Measurements from ENCODE around the gene TSPAN31.

The TSPAN31 gene

DNA sequence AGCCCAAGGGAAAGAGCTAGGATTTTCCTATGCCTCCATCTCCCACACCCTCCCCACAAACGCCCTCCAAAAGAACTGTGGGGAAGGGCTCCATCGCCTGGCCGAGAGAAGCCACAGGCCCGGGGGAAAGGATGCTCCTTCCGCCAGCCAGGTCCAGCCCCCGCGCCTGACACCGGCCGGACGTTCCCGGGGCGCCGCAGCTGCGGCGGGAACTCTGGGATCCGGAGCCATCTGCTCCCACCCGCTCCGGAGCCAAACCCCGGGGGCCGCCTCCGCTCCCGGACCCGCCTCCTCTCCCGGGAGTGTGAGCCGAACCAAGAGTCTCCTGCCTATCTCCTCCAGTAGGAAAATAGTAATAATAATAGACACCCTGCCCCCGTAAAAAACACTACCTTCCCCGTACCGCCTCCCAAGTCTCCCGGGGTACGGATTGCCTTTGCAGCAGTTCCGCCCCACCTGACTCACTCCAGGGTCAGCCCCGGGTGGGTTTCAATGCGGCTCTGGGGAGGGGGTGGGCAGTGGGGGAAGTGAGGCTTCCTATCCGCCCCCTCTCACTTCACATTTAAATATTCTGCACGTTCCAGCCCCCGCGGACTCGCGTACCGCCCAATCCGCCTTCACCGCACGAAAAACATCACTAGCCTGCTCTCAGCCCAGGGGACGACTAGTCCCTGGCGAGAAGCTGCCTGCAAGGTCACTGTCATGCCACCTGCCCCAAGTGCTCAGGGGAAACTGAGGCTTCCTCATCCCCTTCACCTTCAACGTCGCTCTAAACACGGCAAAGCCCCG lies 8.7 kb upstream of the TSPAN31 start:
- DNase-seq (ENCODE audit: low read depth in 2 of 2) = no peak

- no peak for DNase-seq (ENCODE audit: low read depth in 2 of 2)
Measured at GRCh38 chr12:57736741-57737466, 7.9 kb upstream of the TSPAN31 start.

GRCh38 chr12:57737467-57738460 lies 7.1 kb upstream of the TSPAN31 start:
- no peak for DNase-seq (ENCODE audit: low read depth in 2 of 2)

DNA sequence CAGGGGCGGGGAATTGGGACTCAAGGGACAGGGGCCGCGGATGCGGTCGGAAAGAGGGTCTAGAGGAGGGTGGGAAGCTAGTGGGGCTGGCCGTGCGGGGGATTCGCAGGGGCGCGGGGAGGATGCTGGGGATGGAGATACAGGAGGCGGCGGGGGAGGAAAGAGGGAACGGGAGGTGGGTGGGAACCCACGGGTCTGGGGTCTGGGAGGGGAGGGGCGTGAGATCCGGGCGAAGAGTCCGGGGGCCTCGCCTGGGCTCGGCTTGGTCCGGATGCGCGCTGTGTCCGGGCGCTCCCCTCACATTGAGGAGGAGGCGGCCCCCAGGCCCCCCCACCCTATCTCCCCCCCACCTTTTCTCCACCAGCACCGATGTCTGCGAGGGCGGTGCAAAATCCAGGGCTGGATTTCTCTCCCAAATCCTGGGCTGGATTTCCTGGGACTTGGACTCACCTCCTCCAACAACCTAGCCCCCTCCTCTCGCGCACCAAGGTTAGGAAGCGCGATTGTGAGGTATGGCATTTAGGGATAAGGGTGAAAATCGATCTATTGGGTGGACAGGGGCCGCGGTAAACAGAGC lies 6.1 kb upstream of the TSPAN31 start, which contains the start of gene AGAP2:
Gene AGAP2 (minus strand): TSS at position 82 of the 577 bp plus-strand sequence. CDS start 496 bp downstream, outside the sequence.
- no peak for DNase-seq (ENCODE audit: low read depth in 2 of 2)

DNA sequence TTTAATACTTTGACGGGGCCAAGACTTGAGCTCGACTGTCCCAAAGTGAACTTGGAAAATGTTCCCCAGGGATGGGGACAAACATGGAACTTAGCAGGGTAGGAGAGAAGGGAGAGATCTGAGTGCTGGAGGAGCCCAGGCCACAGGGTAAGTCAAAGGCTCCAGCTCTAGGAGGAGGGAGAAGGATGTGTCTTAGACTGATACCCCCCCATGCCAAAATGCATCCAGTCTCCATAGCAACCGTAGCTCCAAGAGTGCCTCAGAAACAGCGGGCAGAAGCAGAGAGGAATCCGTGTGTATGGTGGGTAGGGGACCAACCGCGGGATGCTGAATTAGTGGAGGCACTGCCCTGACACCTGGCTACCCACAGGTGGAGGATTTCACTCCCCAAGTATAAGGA lies 5.5 kb upstream of the TSPAN31 start:
- DNase-seq (ENCODE audit: low read depth in 2 of 2) = no peak

DNA sequence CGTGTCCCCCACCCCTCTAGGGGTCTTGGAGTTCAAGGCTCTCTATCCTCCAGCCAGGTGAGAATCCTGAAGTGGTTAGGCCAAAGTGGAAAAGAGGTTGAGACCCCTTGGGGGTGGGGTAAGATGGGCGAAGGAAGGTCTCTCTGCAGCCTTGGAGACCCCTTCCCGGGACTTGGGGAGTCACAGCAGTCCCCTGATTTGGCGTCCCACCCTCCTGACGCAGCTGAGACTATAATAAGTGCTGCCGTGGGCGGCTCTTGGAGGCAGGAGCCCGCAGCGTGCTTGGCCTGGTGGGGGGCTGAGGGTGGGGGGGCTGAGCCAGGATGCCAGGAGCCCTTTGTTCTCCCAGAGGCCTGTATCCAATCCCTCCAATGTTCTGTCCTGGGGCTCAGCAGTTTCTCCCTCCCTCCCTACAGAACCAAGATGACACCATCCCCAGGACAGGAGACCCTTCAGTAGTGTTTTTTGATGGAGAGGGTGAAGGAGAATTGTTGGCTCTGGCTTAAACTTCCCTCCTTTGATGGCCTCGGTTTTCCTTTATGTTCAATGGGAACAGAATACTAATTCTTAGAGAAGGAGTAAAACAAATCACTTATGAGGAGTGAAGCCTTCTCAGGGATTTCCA lies 4.8 kb upstream of the TSPAN31 start:
- DNase-seq (ENCODE audit: low read depth in 2 of 2) = no peak

DNA sequence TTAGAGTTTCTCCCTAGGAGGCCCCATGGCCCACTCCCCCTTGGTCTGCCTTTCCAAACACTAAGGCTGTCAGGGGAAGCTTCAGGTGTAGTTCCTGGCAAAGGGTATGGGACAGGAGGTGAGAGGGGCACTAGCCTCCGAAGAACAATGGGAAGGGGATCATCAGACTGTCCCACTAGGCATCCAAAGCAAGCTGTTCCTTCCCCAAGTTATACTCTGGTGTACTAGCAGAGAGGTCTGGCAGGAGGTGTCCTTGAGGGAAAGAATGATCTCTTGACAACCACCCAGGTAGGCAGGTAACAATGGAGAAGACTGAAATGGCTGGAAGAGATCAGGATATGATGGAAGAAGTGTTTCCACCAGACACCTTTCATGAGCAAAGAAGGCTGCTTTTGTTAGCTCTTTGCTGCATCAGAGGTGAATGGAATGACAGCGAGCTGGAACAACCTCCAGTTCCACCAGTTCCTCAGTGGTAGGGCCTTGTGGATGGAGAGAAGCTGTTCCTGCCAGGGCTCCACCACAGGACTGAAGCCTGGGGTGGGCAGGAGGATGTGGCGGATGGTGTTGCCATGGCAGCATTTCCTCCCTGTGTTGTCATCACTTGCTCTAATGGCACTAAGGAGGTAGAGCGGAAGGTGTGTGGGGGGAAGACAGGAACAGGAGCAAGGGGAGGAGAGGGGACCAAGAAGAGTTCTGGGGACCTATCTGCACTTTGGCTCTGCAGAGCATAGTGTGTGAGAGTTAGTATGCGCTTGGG lies 4.0 kb upstream of the TSPAN31 start:
- DNase-seq (ENCODE audit: low read depth in 2 of 2) = peak in 1 of 2 donors; percentile 60

DNA sequence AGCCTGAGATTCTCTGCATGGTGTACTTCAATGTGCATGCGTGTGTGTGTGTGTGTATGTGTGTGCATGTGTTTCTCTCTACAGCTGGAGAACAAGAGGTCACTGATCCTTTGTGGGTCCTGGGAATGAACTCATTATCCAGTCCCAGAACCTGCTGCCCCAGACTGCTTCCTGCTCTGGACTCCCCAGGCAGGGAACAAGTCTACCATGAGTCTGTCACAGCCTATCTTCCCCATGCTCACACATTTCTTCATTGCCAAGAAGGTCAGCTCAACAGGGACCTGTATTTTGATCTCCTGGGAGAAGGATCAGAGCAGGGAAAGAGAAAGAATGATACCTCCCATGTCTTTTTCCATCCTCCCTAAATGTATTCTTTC lies 3.4 kb upstream of the TSPAN31 start:
- no peak for DNase-seq (ENCODE audit: low read depth in 2 of 2)

DNA sequence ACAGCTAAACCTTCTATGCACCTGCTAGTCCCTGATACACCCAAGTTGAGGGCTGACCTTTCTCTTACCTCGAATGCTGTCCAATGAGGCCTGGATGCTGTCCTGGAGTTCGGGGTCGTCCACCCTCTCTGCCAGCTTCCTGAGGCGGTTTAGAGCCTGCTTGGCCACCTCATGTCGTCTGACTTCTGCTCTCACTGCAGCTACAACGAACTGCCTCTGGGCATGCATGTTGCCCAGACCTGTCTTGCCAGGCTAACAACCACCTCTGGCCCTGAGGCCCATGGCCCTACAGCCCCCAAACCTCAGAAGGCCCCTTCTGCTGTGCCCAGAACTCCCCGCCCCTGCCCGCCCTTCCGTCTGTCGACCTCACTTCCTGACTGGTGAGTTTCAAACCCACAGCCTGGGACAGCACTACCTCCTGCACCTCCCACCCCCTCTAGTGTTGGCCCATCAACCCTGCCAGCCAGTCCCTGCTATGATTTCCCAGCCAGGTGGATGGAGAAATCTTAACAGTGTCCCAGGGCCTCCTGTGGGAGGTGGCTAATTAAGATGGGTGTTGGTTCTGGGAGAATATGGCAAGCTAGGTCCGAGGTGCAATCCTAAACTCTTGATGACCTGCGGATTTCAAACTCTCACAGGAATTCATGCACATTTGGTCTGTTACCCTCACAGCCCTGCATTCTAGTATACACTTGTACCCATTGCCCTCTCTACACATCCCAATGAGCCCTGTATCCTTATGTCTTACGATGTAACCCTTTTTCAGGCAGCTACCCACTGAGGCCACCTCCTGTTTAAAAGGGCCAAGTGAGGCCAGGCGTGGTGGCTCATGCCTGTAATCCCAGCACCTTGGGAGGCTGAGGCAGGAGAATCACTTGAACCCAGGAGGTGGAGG lies 2.7 kb upstream of the TSPAN31 start:
- peak; percentile 47 to 55 for DNase-seq (ENCODE audit: low read depth in 2 of 2)

DNA sequence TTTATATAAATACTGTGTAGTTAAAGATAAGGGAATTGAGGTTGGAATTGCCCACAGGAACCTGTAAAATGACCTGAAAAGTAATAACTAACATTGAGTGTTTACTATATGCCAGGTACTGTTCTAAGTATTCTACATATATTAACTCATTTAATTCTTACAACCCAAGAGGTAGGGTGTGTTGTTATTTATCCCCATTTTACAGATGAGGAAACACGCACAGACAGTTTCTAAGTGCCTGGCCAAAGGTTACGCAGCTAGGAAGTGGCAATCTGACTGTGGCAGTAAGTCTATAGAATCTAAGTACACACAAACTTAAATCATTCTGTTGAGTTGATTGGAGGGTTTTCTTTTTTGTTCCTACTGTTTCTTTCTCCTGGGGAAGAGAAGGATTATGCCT lies 1.1 kb upstream of the TSPAN31 start:
- DNase-seq (ENCODE audit: low read depth in 2 of 2) = no peak

DNA sequence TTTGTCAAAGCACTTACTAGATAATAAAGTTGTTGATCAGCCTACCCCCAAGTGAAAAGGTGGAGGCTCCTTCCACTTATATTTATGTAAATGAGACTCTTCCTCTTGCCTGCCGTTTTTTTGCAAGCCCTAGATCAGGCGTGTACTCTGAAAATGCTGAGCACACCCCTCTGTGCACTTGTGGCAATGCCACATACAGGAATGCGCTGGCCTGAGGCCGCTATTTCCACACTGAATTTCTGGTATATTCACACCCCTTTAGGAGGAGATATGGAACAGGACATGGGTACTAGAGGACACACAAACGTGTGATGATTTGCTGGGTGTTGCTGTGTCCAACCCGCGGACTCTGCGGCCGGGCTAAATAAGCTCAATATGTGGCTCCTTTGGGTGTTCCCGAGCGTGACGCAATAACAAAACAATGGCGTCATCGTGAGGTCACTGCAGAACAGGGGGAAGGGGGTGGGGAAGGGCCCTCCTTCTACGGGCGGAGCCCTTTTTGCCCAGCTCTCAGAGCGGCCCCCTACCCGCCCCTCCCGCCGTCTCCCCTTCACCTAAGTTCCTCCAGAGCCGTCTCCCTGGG lies 554 bp upstream of the TSPAN31 start:
- no peak for DNase-seq (ENCODE audit: low read depth in 2 of 2)

GRCh38 chr12:57745485-57745881 lies 644 bp downstream of the TSPAN31 start:
- no peak for DNase-seq (ENCODE audit: low read depth in 2 of 2)

DNA sequence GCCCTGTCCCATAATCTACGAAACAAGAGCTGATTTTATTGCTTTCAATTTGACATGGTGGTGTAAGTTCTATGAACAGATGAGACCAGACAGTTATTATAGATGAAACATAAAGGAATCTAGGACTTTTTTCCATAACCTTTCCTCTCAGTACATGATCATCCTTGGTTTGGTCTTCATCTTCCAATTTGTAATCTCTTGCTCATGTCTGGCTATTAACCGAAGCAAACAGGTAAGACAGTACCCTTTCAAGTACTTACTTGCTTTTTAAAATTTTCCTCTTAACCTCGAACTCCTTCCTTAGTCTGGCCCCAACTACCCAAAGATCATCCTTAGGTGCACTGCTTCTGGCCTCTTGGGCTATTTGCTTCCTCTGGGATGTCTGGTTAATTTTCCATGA lies 1.2 kb downstream of the TSPAN31 start:
- DNase-seq (ENCODE audit: low read depth in 2 of 2) = no peak

DNA sequence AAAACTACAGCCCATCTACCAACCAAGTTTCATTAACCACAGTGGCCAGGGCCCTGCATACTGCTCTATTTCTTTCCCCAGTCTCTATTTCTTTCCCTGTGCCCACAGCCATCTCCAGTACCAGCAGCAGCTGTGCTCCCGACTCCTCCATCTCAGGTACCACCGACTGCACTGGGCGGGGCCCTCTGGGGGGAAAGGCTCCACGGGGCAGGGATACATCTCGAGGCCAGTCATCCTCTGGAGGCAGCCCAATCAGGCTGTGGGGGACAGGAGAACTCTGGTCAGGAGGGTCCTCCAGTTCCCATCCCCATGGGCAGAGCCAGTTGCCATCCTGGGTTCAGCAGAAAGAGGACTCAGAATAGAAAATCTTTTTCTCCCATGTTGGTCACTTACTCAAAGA lies 4.2 kb downstream of the TSPAN31 start:
- DNase-seq (ENCODE audit: low read depth in 2 of 2) = no peak

DNA sequence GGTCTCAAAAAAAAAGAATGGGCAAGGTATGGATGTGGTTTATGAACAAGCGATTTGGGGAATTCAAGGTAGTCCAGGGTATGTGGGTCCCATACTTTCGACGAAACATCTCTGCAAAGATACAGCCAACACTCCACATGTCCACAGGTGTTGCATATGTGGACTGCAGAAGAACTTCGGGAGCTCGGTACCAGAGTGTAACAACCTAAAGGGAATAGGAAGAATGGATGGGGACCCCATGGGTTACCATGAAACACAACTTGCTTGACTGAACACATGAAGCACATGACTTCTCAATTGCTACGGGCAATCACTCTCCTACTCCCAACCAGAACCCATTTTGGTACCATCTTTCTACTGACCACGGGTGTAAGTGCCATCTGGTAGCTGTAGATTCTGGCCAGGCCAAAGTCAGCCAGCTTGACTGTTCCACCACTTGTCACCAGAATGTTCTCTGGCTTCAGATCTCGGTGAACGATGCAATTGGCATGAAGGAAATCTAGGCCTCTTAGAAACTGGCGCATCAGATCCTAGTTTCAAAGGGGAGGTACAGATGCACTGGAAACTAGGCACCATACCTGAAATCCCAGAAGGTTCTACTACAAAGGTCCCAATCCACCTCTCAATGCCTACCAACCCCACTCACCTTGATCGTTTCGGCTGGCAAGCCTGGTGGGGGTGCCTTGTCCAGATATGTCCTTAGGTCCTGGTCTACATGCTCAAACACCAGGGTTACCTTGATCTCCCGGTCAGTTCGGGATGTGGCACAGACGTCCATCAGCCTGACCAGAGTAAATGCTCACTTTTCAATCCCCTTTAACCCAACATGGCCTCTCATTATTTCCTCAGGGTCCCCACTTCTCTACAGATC lies 6.0 kb downstream of the TSPAN31 start:
- DNase-seq (ENCODE audit: low read depth in 2 of 2) = no peak

- DNase-seq (ENCODE audit: low read depth in 2 of 2) = no peak
Measured at GRCh38 chr12:57751432-57751787, 6.6 kb downstream of the TSPAN31 start.

DNA sequence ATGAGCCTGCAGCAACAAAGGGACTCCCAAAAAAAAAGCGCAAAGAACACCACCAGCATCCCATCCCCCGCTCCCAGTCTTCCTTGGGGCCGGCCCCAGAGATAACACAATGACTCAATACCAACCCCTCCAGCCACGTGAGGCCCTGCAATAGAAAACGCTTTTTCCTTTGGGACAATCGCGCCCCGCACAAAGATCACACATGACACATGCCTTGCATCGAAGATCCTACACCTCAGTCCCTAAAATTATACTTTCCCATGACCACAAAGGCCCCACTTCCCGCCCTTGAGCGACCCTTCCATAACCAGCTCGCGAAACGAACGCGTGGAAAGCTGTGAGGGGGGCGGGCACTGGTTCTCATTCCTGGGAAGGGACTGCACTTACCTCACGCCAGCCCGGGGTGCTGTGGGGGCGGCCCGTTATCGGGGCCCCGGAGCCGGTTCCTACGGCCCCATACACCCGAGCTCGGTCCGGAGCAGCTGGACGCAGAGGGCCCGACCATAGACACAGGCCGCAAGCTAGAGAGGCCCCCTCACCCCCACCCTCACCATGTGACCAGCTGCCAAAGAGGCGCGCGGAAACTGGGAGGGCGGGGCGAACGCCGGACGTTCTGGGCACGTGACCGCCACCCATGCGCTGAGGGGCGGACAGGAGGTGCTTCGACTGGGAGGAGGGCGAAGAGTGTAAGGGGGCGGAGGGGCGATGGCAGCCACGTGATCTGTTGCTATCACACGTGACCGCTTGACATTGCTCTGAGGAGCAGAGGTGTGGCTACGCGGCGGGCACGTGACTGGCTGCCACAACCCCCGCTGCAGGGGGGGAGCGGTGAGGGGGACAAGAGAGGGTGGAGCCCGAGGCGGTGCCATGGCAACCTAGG lies 7.2 kb downstream of the TSPAN31 start, which contains the start of gene CDK4:
Gene CDK4 (minus strand): TSS at position 523 of the 880 bp plus-strand sequence. CDS start 593 bp downstream, outside the sequence.
- DNase-seq (ENCODE audit: low read depth in 2 of 2) = peak; percentile 92 to 97

Measured in stimulated activated CD4-positive, alpha-beta T cell treated with anti-CD3 and anti-CD28 coated beads, Interleukin-1b, Interleukin-23, amount 100 ng/mL, for 1 hour (primary cell).